ENCODE results near the gene DNAJA1.
A peak's percentile ranks its signal among the peaks of the same experiment; 100 is the strongest.

The DNAJA1 gene

GRCh38 chr9:33065157-33066076 lies 40.3 kb downstream of the DNAJA1 start:
- DNase-seq (ENCODE audit: insufficient read length, low spot score) (no peak), FAIRE-seq (no peak)
- TF ChIP-seq CTCF (IDR thresholded peaks at IDR 0.05; ENCODE audit: insufficient read depth, missing control alignments) = no peak

DNA sequence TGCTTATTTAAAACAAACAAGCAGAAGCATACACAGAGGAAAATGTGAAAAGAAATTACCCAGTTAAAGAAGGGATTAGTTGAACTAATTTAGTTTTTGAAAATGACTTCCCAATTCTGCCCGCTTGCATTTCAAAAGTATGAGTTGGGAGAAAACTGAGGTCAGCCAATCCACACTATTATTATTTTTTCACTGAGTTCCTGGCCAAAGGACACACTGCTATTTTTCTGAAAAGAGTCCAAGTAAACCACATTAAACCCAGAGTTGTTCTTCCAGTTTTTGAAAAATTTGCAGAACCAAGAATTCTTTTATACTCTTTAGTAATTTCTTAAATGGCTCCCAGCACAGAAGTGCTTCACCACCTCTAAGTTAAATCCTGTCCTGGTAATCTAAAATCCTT lies 43.9 kb downstream of the DNAJA1 start:
- DNase-seq (ENCODE audit: insufficient read length, low spot score) = no peak
- no peak for FAIRE-seq
- TF ChIP-seq CTCF (IDR thresholded peaks at IDR 0.05; ENCODE audit: insufficient read depth, missing control alignments) = no peak

GRCh38 chr9:33076046-33077004 lies 51.3 kb downstream of the DNAJA1 start, which contains the start of gene SMU1:
Gene SMU1, minus strand, starts transcription at chr9:33076674. Its CDS starts 66 bp downstream, at chr9:33076608.
- FAIRE-seq = no peak
- DNase-seq (ENCODE audit: insufficient read length, low spot score) = peak; percentile 84
- TF ChIP-seq CTCF (IDR thresholded peaks at IDR 0.05; ENCODE audit: insufficient read depth, missing control alignments) = no peak

- no peak for TF ChIP-seq CTCF (IDR thresholded peaks at IDR 0.05; ENCODE audit: insufficient read depth, missing control alignments)
- no peak for FAIRE-seq
- no peak for DNase-seq (ENCODE audit: insufficient read length, low spot score)
Measured at GRCh38 chr9:33080534-33080933, 55.5 kb downstream of the DNAJA1 start.

- TF ChIP-seq CTCF (IDR thresholded peaks at IDR 0.05; ENCODE audit: insufficient read depth, missing control alignments) = peak; percentile 84
- FAIRE-seq = no peak
- DNase-seq (ENCODE audit: insufficient read length, low spot score) = peak; percentile 72
Measured at GRCh38 chr9:33081128-33081851, 56.2 kb downstream of the DNAJA1 start.

DNA sequence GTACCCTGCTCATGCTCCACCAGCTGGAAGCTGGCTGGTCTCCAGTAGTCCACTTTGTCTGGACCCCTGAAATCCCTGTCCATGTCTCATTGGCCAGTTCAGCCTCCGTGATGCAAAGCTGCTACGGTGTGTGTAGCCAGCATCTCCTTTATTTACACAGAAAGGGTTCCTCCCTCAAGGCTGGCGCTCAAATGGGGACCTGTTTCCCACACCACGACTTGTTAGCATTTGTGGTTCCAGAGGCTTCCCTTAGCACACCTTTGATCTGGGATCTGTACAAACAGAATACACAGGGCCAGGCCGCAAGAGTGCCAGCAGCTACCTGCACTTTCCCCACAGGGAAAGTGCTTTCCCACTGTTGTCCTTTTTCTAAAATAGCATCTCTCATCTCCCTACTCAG lies 57.1 kb downstream of the DNAJA1 start:
- no peak for TF ChIP-seq CTCF (IDR thresholded peaks at IDR 0.05; ENCODE audit: insufficient read depth, missing control alignments)
- FAIRE-seq (no peak), DNase-seq (ENCODE audit: insufficient read length, low spot score) (no peak)

Measured in D721Med (cell line).